H1 (cell line): ENCODE data around the gene APBA2. TPM values are rescaled to one million over a fixed set of nuclear protein-coding genes. Genes with fewer than 3 reads are reported as not detected.
A peak's percentile ranks its signal among the peaks of the same experiment; 100 is the strongest.

Experiments used
- CTCF ChIA-PET: fragments of 300-600 bp; sonication (Branson Sonifier 250); formaldehyde crosslinking; loops from one replicate; lab custom pipeline; 2021; ENCODE audit not compliant: partially characterized antibody; lab: Charles Lee
- POLR2A ChIA-PET: fragments of 300-600 bp; sonication (Branson Sonifier 250); formaldehyde crosslinking; loops from one replicate; lab custom pipeline; 2021; ENCODE audit warnings: inconsistent platforms; ENCODE audit not compliant: partially characterized antibody; lab: Charles Lee
- DNase-seq, 2 experiments: peaks; one replicate each; pipeline versions ENCODE4 v3.0.0 to v3.0.0-alpha.2; 2010 to 2022; ENCODE audit warnings: low spot score in 2 of 2, low read depth in 1 of 2, mixed read lengths in 1 of 2
- FAIRE-seq: peaks from 2 replicates; lab custom pipeline; 2011; peaks lifted over from hg19 to GRCh38; lab: Jason Lieb, UNC
- H2AFZ ChIP-seq: 2 replicates; pipeline ENCODE4 v1.8.1; 2012; ENCODE audit warnings: low read length, inconsistent platforms
- H2AK5ac ChIP-seq: 2 replicates; pipeline ENCODE4 v1.6.1; 2013; ENCODE audit warnings: low read depth, low read length
- H2BK120ac ChIP-seq: replicated peaks from 2 replicates; pipeline ENCODE3; 2013; ENCODE audit warnings: low read depth, low read length, inconsistent platforms
- H2BK12ac ChIP-seq: 2 replicates; pipeline ENCODE4 v1.6.1; 2013; ENCODE audit warnings: low read depth, low read length
- H2BK15ac ChIP-seq: 2 replicates; pipeline ENCODE4 v1.6.1; 2013; ENCODE audit warnings: low read length
- H2BK20ac ChIP-seq: 2 replicates; pipeline ENCODE4 v1.6.1; 2013; ENCODE audit warnings: low read length
- H2BK5ac ChIP-seq: 2 replicates; pipeline ENCODE4 v1.6.1; 2013; ENCODE audit warnings: low read depth, low read length
- H3K14ac ChIP-seq: 2 replicates; pipeline ENCODE4 v1.6.1; 2013; ENCODE audit warnings: inconsistent platforms; ENCODE audit not compliant: insufficient read length
- H3K18ac ChIP-seq: 2 replicates; pipeline ENCODE4 v1.6.1; 2013; ENCODE audit warnings: low read length; ENCODE audit errors: extremely low read depth
- H3K23ac ChIP-seq: 2 replicates; pipeline ENCODE4 v1.6.1; 2013; ENCODE audit warnings: inconsistent platforms; ENCODE audit not compliant: insufficient read length
- H3K23me2 ChIP-seq: 2 replicates; pipeline ENCODE4 v1.6.1; 2013; ENCODE audit warnings: low read depth, low read length
- H3K27ac ChIP-seq: 2 replicates; pipeline ENCODE4 v1.6.1; 2011; ENCODE audit warnings: low read depth, low read length, inconsistent platforms
- H3K27me3 ChIP-seq, 4 experiments: replicated peaks in 1 of 4; 1 replicate in 1 of 4; 2 replicates in 3 of 4; pipeline versions ENCODE4 v1.6.1 to v1.8.1; 2011 to 2013; ENCODE audit warnings: low read length in 3 of 4, mild to moderate bottlenecking in 3 of 4, inconsistent platforms in 2 of 4, mixed read lengths in 2 of 4, moderate library complexity in 1 of 4; ENCODE audit not compliant: control insufficient read depth in 3 of 4, insufficient read depth in 3 of 4; ENCODE audit errors: extremely low read depth in 1 of 4
- H3K36me3 ChIP-seq, 4 experiments: 2 replicates each; pipeline versions ENCODE4 v1.6.1 to v1.8.1; 2011 to 2013; ENCODE audit warnings: mild to moderate bottlenecking in 4 of 4, low read length in 3 of 4, moderate library complexity in 2 of 4, control low read depth in 1 of 4, inconsistent platforms in 1 of 4; ENCODE audit not compliant: insufficient read depth in 4 of 4, control insufficient read depth in 2 of 4
- H3K4ac ChIP-seq: replicated peaks from 2 replicates; pipeline ENCODE3; 2013; ENCODE audit warnings: low read length, low read depth, mixed read lengths, inconsistent platforms; ENCODE audit not compliant: insufficient read length
- H3K4me1 ChIP-seq, 4 experiments: replicated peaks in 1 of 4; 1 replicate in 1 of 4; 2 replicates in 3 of 4; pipeline versions ENCODE4 v1.6.1 to v1.8.1; 2011 to 2013; ENCODE audit warnings: low read length in 3 of 4, inconsistent platforms in 2 of 4, mixed read lengths in 1 of 4; ENCODE audit not compliant: insufficient read depth in 4 of 4, control insufficient read depth in 3 of 4
- H3K4me2 ChIP-seq, 2 experiments: 2 replicates each; pipeline versions ENCODE4 v1.6.1 to v1.8.1; 2011 to 2013; ENCODE audit warnings: low read depth in 2 of 2, low read length in 2 of 2, control low read depth in 1 of 2, inconsistent platforms in 1 of 2, mild to moderate bottlenecking in 1 of 2; ENCODE audit not compliant: insufficient read depth in 1 of 2
- H3K4me3 ChIP-seq, 4 experiments: fragments of 200-600, 300-600 bp in 1 of 4; sonication (generic), shearing (Covaris generic), sonication (Bioruptor Twin) in 1 of 4; 2 replicates each; pipeline versions ENCODE4 v1.5.1 to v1.8.1; 2011 to 2016; ENCODE audit warnings: low read length in 4 of 4, low read depth in 3 of 4, control low read depth in 2 of 4, inconsistent platforms in 2 of 4, mild to moderate bottlenecking in 2 of 4, mixed read lengths in 1 of 4, moderate library complexity in 1 of 4; ENCODE audit not compliant: insufficient read depth in 2 of 4; ENCODE audit errors: extremely low read depth in 1 of 4
- H3K56ac ChIP-seq: replicated peaks from 2 replicates; pipeline ENCODE3; 2013; ENCODE audit warnings: low read depth, mild to moderate bottlenecking, mixed read lengths, low read length, inconsistent platforms; ENCODE audit not compliant: insufficient read length
- H3K79me1 ChIP-seq: 2 replicates; pipeline ENCODE4 v1.6.1; 2013; ENCODE audit warnings: low read depth, low read length, control low read depth
- H3K79me2 ChIP-seq, 2 experiments: 2 replicates each; pipeline versions ENCODE4 v1.6.1 to v1.8.1; 2012 to 2013; ENCODE audit warnings: low read length in 2 of 2, mild to moderate bottlenecking in 2 of 2, inconsistent platforms in 1 of 2; ENCODE audit not compliant: insufficient read depth in 2 of 2, control insufficient read depth in 1 of 2
- H3K9ac ChIP-seq, 4 experiments: replicated peaks in 1 of 4; 1 replicate in 1 of 4; 2 replicates in 3 of 4; pipeline versions ENCODE4 v1.6.1 to v1.8.1; 2011 to 2013; ENCODE audit warnings: low read depth in 3 of 4, low read length in 3 of 4, control low read depth in 2 of 4, mild to moderate bottlenecking in 2 of 4, moderate library complexity in 2 of 4, inconsistent platforms in 1 of 4; ENCODE audit errors: extremely low read depth in 1 of 4
- H3K9me3 ChIP-seq, 2 experiments: 2 replicates each; pipeline versions ENCODE4 v1.6.1 to v1.8.1; 2012 to 2013; ENCODE audit warnings: mild to moderate bottlenecking in 2 of 2, moderate library complexity in 2 of 2, control low read depth in 1 of 2, inconsistent platforms in 1 of 2, low read depth in 1 of 2, low read length in 1 of 2, mixed read lengths in 1 of 2; ENCODE audit not compliant: insufficient read depth in 2 of 2
- H4K20me1 ChIP-seq, 2 experiments: replicated peaks in 1 of 2; 2 replicates each; pipeline versions ENCODE3 to v1.8.1; 2011 to 2013; ENCODE audit warnings: inconsistent platforms in 2 of 2, low read length in 2 of 2, mild to moderate bottlenecking in 1 of 2; ENCODE audit not compliant: insufficient read depth in 2 of 2, control insufficient read depth in 1 of 2
- H4K5ac ChIP-seq: 2 replicates; pipeline ENCODE4 v1.6.1; 2013; ENCODE audit warnings: low read length, low read depth, mixed read lengths, inconsistent platforms; ENCODE audit not compliant: insufficient read length
- H4K8ac ChIP-seq: 2 replicates; pipeline ENCODE4 v1.8.0; 2013; ENCODE audit warnings: mild to moderate bottlenecking, moderate library complexity, low read length, inconsistent platforms; ENCODE audit not compliant: insufficient read depth; ENCODE audit errors: extremely low read depth
- H4K91ac ChIP-seq: replicated peaks from 2 replicates; pipeline ENCODE3; 2013; ENCODE audit warnings: low read length, mixed read lengths, inconsistent platforms; ENCODE audit not compliant: insufficient read length
- ASH2L ChIP-seq: fragments of 200-600, 300-600 bp; sonication (generic); IDR thresholded peaks from one replicate; pipeline ENCODE4 v1.7.1; 2017; ENCODE audit warnings: low read length
- CEBPB ChIP-seq: IDR thresholded peaks from 2 replicates; pipeline ENCODE4 v1.6.1; 2012; ENCODE audit warnings: low read depth, low read length
- FOSL1 ChIP-seq: IDR thresholded peaks from 2 replicates; pipeline ENCODE4 v1.6.1; 2011; ENCODE audit warnings: mild to moderate bottlenecking, low read depth, low read length, moderate library complexity; ENCODE audit not compliant: insufficient read depth
- HDAC6 ChIP-seq: IDR thresholded peaks from one replicate; pipeline ENCODE4 v1.7.1; 2012; ENCODE audit warnings: low read depth, mild to moderate bottlenecking, inconsistent platforms, low read length, moderate library complexity
- SAP30 ChIP-seq: fragments of 300-600 bp; sonication (generic); IDR thresholded peaks from 2 replicates; pipeline ENCODE4 v1.7.1; 2012; ENCODE audit warnings: low read length, moderate library complexity, mild to moderate bottlenecking, inconsistent platforms; ENCODE audit not compliant: insufficient read depth, insufficient replicate concordance
- WGBS, 2 experiments: shearing (Covaris generic) in 1 of 2; methylation state at CpG; one replicate each; pipeline versions ENCODE4 v1.1.6 to v1.1.7; 2013 to 2015; ENCODE audit warnings: low lambda C conversion rate in 2 of 2, mixed read lengths in 2 of 2, inconsistent platforms in 1 of 2, low coverage in 1 of 2, missing lambda C conversion rate in 1 of 2; ENCODE audit not compliant: insufficient replicate concordance in 2 of 2, insufficient coverage in 1 of 2, insufficient read length in 1 of 2; ENCODE audit errors: extremely low coverage in 1 of 2, missing lambda C conversion rate in 1 of 2; 5-methylcytosine and 5-hydroxymethylcytosine counted together
- polyA plus RNA-seq, 7 experiments: library from polyadenylated mRNA; depleted of rRNA in 3 of 7; stranded (reverse) in 5 of 7; unstranded in 2 of 7; fragments of >200 nt in 5 of 7; fragments of 200-250 nt in 2 of 7; gene quantifications; 1 replicate in 5 of 7; 2 replicates in 1 of 7; 4 replicates in 1 of 7; pipeline versions ENCODE4 v1.2.1 to v1.2.3, GENCODE V29; 2011 to 2013; ENCODE audit warnings: missing spikeins in 2 of 7, mixed read lengths in 2 of 7
- total RNA-seq: library from RNA; stranded (reverse); fragmentation: NEBNext Ultra II Directional; extraction: Animal tissue kit (Norgen Biotek cat#: 25700); gene quantifications from 2 replicates; pipeline ENCODE4 v1.2.1, GENCODE V29; 2021
- TF ChIP-seq, protein P1 (sequence below), 3 experiments: IDR thresholded peaks; 1 replicate in 2 of 3; 2 replicates in 1 of 3; pipeline versions ENCODE4 v1.5.1 to v1.6.1; 2011; ENCODE audit warnings: low read length in 3 of 3, mild to moderate bottlenecking in 3 of 3, inconsistent platforms in 2 of 3, low read depth in 1 of 3, moderate library complexity in 1 of 3; ENCODE audit not compliant: insufficient read depth in 1 of 3; ENCODE audit errors: control extremely low read depth in 1 of 3

The APBA2 gene
- total and polyA plus RNA-seq, 2 of the 8 experiments (the other 6 are each of a cell fraction or from before 2014, with no cell fraction given) = 15.5 to 19.0 TPM

DNA sequence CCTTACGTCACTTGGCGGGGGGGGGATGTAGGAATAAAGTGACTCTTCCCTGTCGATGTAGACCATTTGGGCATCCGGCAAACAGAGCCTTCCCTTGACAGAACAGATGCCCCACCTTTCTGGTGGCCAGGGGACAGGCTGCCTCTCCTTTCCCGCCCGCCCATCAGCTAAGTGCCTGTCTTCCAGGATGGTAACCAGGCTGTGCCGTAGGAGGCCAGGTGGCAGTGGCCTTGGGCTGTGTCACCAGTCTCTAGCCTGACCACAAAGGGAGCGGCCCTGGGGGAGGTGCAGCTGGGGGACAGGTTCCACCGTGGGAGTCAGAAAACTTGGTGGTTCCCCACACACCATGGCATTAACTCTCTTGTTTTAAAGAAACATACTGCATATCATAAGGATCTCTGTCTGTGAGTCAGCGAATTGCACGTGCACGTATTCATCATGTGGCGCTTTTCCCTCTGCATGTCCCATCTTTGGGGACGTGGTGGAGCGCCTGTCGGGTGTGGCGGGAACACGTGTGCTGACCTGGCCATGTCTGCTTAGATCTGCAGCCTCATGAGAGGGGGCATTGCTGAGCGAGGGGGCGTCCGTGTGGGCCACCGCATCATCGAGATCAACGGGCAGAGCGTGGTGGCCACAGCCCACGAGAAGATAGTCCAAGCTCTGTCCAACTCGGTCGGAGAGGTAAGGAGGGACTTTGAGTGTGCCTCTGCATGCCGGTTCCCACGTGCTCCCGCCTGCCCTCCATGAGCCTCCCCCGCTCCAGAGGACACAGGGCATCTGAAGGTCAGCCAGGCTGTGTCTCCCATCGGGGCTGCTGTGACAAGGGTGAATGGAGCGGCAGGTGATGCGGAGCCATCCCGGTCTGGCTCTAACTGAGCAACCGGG, 227.8 kb downstream of the APBA2 start:
- Histone ChIP-seq H3K9me3 (no peaks in the 10 kb centered on the region), H3K4me2 (no peak overlapping the region), H2BK12ac (0 out of 2 replicates have a peak overlapping the region, but pooled peaks have one; percentile 68), H3K79me1 (peaks cover 4% of the 10 kb centered on the region; the same call in 1 of the 2 replicates), H3K27me3 (no peaks in the 10 kb centered on the region), H3K79me2 (no peaks in the 10 kb centered on the region), H3K4me3 (no peak overlapping the region), H4K20me1 (peaks cover 0 to 4% of the 10 kb centered on the region in 2 experiments), H4K91ac (no peak overlapping the region), H3K18ac (no peak overlapping the region), H3K23me2 (peaks cover 9% of the 10 kb centered on the region; the same call in 1 of the 2 replicates), H3K36me3 (no peaks in the 10 kb centered on the region), H3K27ac (no peak overlapping the region), H2BK5ac (peak overlapping the region; percentile 48; the same call in 1 of the 2 replicates), H2AK5ac (peak overlapping the region; percentile 48; the same call in 1 of the 2 replicates), H3K56ac (no peak overlapping the region), H2BK20ac (0 out of 2 replicates have a peak overlapping the region, but pooled peaks have one; percentile 48), H4K8ac (no peak overlapping the region; the same call in 1 of the 2 replicates), H2BK120ac (no peak overlapping the region), H4K5ac (no peak overlapping the region), H3K4ac (no peak overlapping the region), H2AFZ (no peak overlapping the region), H3K4me1 (peaks cover 0 to 22% (median 15%) of the 10 kb centered on the region in 4 experiments; a peak in 5 of 7 replicates), H2BK15ac (peak overlapping the region; percentile 100; the same call in 1 of the 2 replicates), H3K23ac (no peak overlapping the region), H3K9ac (no peak overlapping the region), H3K14ac (no peak overlapping the region)
- FAIRE-seq = no peak
- POLR2A ChIA-PET = no interaction called here
- WGBS, 2 experiments = 93% methylated on average over 37 of the region's 37 CpGs; no CpG with 5 or more reads in 1 of the 2 experiments
- CTCF ChIA-PET = interaction anchor here (3.1 to 8.1 kb wide), 2 partner anchors 10 to 12 kb away, joined by 26 to 82 read pairs; no protein-coding TSS in a partner anchor
- no peak for DNase-seq
- no peak for TF ChIP-seq FOSL1
- no peak for TF ChIP-seq CEBPB
- TF ChIP-seq HDAC6 = no peak
- no peak for TF ChIP-seq ASH2L
- TF ChIP-seq, protein P1, sequence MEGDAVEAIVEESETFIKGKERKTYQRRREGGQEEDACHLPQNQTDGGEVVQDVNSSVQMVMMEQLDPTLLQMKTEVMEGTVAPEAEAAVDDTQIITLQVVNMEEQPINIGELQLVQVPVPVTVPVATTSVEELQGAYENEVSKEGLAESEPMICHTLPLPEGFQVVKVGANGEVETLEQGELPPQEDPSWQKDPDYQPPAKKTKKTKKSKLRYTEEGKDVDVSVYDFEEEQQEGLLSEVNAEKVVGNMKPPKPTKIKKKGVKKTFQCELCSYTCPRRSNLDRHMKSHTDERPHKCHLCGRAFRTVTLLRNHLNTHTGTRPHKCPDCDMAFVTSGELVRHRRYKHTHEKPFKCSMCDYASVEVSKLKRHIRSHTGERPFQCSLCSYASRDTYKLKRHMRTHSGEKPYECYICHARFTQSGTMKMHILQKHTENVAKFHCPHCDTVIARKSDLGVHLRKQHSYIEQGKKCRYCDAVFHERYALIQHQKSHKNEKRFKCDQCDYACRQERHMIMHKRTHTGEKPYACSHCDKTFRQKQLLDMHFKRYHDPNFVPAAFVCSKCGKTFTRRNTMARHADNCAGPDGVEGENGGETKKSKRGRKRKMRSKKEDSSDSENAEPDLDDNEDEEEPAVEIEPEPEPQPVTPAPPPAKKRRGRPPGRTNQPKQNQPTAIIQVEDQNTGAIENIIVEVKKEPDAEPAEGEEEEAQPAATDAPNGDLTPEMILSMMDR (IDR thresholded peaks at IDR 0.05; ENCODE audit: control extremely low read depth in 1 of 3, insufficient read depth in 1 of 3, low read depth in 1 of 3, low read length in 3 of 3) = no peak
- TF ChIP-seq SAP30 = no peak
